Hippocampal formation (tissue), 2 donors: ENCODE measurements around the gene TMEM141.

Experiments used
- DNase-seq, 2 donors: peaks; one replicate each; lab custom pipeline; 2025; lab: John Stamatoyannopoulos, UW

Gene TMEM141

GRCh38 chr9:136814725-136815421, 23.7 kb downstream of the TMEM141 start:
- no peak for DNase-seq

DNA sequence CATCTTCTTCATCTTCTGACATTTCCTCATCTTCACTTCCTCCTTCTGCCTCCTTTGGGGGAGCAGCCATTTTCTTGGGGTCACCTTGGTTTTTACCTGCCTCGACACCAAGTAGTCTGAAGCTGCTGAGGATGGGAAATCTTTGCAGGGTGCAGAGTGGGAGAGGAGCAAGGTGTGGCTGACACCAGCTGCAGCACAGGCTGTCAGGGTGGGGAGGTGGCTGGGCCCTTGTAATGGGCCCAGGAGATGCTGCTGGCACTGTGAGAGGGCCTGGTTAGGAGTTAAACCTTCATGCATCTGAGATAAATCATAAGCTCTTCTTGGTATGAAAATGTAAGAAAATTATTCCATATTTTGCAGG, 24.3 kb downstream of the TMEM141 start:
- no peak for DNase-seq

DNA sequence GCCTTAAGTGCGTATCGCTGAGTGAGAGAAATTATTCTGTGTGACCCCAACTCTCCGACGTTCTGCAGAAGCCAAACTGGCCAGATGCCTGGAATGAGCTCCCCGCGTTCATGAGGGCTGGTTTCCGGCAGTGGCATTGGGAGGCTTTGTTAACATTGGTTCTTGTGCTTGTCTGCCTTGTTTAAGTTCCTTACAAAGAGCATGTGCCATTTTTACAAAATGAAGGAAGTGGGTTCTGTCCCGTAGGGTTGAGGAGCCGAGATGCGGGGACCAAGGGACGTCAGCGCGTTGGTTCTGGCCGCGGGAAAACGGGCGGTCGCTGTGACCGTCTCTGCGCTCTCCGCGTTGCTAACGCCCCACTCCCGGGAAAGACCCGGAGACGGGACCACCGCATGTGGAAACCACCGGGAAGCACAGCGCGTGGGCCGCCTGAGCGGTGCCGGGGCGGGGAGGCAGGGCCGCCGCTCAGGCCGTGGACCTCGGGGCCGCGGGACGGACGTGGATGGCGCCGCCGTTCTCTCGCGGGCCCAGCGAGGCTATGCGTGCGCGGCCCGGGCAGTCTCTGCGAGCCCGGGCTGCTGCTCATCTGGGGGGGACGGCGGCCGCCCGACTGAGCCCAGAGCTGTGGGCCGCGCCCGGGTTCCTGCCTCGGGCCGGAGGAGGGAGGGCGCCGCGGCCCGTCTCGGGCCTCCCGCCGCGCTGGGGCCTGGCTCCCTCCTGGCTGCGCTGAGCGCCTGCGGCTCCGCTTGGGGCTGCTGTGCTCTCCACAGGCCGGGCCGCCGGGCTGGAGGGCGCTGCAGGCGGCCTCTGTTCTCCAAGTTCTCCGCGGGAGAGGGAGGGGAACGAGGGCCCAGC, 30.1 kb downstream of the TMEM141 start:
- DNase-seq, result no peak

DNA sequence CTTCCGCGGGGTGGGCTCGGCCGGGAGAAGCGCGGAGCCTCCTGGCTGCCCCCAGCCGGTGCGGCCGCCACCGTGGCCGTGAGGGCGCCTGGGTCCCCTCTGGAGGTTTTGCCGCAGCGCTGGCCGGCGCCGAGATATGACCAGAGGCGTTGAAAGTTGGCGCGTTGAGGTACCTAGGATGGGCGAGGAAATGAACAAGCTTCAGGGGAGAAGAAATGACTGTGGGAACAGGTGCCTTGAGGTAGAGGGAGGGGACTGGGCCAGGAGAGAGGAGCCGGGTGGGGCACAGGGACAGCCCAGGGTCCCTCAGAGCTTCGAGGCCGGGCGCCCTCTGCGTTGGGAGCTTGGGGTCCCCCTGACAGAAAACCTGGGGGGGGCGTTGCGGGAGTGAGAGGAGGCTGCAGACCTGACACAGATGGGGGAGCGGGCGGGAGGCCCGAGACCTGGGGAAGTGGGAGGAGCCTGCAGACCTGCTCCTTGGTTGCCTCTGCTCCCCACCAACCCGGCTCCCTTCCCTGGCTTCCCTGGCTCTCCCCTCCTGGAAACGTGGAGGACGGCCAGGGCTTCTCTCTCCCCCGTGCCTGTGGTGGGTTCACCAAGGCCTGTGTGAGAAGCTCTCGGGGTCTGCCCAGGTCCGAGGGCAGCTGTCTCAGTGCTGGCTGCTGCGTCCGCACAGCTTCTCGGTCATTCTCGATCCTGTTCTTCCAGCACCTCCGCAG, 30.8 kb downstream of the TMEM141 start:
- DNase-seq, result no peak

DNA sequence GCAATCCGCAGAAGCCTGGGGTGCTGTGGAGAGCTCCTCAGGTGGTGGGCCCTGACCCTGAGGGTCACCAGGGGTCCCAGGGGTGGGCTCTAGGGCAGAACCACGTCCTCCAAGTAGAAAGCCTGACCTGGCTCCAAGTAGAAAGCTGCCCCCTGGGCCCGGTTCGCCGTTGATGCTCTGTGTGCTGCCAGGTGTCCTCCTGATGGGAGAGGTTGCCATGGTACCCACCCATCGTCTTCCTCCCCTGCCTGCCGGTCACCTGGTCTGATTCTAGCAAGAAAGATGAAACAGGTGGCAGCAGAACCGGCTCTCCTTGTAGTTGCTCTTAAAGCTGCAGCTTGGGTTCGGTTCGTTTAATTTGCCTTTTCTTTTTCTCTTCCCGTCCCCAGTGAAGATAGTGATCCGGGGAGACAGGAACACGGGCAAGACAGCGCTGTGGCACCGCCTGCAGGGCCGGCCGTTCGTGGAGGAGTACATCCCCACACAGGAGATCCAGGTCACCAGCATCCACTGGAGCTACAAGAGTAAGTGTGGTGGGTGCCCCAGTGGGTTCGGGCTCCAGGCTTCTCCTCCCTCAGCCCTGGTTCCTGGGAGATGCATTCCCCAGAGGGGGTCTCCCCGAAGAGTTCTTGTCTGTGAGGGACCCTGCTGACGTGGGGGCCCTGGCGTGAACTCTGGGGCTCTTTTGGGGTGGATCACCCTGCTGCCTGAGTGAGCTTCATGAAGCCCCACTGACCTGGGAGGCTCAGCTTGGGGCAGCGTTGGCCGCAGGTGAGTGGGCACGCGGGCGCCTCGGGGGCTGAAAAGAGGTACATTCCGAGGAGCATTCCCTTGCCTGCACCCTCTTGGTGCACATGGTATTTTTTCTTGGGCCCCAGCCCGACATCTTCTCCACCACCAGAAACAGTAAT, 32.2 kb downstream of the TMEM141 start:
- no peak for DNase-seq

DNA sequence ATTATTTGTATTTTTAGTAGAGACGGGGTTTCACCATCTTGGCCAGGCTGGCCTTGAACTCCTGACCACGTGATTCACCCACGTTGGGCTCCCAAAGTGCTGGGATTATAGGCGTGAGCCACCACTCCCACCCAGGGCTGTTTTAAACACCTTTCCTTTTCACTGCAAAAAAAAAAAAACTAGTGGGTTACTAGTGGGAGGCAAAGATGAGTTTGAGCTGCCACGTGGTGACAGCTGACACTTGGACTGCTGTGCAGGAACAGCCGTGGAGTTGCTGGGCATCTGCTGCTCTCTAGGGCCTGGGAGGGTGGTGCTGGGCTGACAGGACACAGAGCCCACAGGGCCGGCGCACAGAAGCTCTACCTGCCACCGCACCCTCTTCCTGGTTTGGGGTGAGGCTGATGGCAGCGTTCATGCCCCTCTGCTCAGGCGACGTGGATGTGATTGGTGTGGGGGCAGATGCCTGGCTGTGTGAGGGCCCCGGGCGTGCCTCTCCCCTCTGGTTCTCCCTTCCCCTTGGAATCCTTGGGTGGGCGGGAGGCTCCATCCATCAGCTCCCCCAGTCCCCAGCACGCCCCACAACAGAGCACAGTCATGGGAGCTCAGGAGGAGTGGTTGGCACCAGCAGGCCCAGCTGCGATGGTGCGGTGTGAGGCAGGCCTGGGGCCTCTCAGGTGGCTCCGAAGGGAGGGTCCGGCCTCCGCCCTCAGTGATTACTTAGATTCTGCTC, 33.5 kb downstream of the TMEM141 start:
- DNase-seq, result no peak

- no peak for DNase-seq
Measured at GRCh38 chr9:136825295-136826187, 34.4 kb downstream of the TMEM141 start.

- DNase-seq, result no peak
Measured at GRCh38 chr9:136826188-136826541, 35.0 kb downstream of the TMEM141 start.

DNA sequence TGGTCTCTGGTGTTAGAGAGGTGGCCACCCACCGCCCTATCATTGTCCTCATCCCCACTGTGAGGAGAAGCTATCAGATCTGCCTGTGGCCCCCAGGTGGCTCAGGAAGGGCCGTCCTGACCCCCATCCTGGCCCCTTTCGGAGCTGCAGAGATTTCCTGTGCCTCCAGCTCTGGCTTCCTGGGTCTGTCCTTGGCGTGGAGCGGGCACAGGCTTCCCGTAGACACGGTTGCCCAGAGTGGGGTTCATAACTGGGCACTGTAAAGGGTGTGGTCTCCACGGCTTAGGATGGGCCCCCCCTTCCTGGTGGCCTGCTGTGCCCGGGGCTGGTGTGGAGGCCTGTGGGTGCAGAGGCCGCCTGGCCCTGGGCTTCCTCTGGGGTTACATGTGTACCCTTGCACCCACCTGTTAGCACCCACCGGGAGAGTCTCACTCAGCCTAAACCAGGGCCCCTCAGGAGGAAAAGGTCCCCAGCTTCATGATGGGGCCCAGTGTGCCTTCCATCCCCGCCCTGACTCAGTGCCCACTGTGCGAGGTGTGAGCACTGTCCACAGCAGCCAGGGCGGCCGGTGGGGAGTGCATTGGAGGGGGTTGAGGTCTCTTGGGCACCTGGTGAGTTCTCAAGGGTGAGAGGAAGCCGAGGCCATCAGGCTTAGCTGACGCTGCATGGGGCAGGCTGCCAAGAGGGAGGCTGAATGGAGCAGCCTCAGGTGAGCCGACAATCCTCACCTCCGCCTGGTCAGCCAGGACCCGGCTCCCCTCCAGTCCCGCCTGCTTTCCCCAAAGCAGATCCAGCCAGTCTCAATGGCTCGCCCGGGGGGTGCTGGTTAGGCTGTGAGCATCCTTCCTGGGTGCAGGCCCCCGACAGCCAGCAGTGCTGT, 35.8 kb downstream of the TMEM141 start:
- no peak for DNase-seq

DNA sequence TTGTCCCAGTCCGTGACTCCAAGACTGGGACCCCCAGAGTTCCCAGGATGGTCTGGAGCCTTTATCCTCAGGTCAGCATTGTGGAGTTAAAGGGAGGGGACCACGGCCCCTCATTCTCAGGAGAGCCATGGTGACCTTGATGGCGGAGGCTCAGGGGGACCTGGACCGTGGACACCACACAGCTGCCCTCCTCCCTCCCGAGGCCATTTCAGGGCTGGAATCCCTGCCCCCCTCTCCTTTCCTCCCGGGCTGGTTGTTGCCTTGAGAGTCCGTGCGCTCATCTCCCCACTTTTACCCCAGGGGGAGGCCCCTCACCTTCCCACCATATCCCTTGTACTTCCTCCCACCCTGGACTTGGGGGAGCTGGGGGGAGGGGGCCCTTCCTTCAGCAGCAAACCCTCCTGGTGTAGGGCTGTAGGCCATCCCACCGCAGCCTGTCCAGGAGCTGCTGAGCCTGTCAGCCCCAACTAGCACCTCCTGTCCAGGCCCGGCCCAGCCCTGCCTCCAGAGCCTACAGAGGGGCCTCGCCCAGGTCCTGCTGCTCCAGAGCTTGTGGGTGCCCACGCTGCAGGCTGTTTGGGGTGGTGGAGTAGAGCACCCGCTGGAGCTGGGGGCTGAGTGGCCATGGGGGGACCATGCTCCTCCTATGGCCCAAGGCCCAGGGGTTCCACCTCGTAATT, 36.8 kb downstream of the TMEM141 start:
- no peak for DNase-seq

GRCh38 chr9:136828474-136829140, 37.5 kb downstream of the TMEM141 start:
- DNase-seq, result no peak

DNA sequence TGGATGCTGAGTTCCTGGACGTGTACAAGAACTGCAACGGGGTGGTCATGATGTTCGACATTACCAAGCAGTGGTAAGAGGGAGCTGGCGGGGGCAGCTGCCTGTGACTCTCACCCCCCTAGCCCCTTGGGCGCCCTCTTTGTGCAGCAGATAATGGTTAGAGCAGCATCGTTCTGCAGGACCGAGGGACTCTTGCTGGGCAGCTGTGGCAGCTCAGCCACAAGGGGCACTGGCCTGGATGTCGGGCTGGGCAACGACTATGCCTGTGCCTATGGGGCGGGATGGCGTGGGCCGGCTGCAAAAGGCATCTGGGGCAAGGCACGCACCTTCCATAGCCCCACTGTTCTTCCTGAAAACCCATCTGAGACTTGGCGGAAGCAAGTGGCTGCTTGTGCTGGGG, 38.3 kb downstream of the TMEM141 start:
- DNase-seq, result no peak

DNA sequence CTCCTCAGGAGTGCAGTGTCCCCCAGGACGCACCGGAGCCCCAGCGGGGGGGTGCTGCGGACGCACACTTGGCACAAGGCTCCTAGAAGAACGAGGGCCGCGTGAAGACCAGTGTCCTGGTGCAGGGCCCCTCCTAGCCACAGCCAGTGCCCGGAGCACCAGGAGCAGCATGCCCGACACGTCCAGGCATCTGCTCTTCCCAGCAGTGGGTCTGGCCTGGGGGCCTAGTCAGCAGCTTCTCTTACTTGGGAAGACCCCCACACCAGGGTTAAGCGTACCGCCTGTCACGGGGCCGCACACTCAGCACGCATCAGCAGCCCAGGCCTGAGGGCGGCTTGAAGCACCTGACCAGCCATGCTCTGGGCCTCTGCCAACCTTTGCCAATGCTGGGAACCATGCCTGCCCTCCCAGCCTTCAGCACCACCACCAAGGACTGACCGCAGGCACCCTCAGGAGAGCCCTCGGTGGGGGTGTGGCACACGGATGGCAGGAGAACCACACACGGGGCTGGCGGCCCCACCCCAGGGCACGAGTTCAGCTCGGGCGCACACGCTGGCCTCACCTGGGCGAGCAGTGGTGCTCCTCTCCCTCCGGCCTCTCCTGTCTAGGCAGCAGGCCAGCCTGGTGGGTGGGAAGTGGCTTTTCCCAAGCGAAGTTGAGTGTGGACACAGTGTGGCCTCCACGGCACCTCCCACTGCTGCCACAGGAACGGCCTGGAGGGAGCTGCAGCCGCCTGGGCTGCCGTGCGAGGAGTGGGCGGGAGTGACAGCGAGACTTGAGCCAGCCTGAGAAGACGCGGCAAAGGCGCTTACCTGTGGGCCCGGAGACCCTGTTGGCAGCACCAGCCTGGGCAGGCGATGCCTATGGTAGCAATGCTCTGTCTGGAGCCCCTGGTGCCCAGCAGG, 39.1 kb downstream of the TMEM141 start:
- no peak for DNase-seq

DNA sequence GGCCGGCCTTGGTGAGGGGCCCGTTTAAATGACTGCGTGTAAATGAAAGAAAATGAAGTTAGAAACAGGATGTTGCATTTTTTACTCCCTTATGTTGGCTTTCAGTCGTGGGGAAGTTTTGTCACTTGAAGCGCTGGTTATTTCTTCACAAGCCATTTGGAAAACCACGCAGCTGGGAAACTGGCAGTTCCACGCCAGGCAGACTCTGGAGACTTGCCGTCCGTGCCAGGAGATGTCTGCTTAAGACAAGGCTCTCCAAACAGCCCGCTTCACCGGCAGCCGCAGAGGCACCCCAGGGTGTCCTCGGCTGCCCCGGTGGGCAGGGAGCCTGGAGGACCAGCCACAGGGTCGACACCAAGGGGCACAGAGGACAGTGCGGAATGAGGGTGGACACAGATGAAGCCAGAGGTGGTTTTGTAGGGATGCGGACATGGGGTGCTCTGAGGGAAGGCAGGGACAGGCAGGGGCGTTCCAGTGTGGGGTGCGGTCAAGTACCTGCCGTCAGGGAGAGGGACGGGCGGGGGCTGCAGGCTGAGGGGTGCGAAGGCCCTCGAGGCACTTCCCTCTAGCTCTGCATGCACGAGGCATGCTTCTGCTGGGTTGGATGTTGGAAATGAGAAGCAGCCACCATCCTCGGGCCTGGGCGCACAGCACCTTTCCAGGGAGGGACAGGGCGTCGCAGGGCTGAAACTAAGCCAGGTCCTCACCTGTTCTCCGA, 40.0 kb downstream of the TMEM141 start:
- no peak for DNase-seq

DNA sequence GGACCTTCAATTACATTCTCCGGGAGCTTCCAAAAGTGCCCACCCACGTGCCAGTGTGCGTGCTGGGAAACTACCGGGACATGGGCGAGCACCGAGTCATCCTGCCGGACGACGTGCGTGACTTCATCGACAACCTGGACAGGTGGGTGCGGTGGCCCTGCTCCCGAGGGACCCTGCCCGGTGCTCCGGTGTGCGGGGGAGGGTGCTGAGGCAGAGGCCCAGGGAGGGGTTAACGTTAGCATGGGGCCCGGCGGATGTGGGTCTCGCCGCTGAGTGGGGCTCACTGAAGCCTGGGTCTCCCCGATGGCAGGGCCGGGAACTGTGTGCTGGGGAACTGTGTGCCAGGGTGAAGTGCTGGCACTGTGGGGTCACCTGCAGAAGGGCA, 40.6 kb downstream of the TMEM141 start:
- no peak for DNase-seq

GRCh38 chr9:136832581-136832980, 41.4 kb downstream of the TMEM141 start:
- no peak for DNase-seq
